ENCODE measurements around the gene KLF15. TPM values are rescaled to one million over a fixed set of nuclear protein-coding genes. Genes with fewer than 3 reads are reported as not detected.

KLF15 gene
- total and polyA plus RNA-seq, 9 of the 15 experiments (the other 6 are each of a cell fraction or from before 2014, with no cell fraction given), result 0.08 to 4.8 (median 1.2) TPM

- no peak for TF ChIP-seq MEF2A (IDR thresholded peaks at IDR 0.05; ENCODE audit: control insufficient read depth, low read depth, low read length)
- no peak for TF ChIP-seq ZSCAN32 (CRISPR knock-in tag; IDR thresholded peaks at IDR 0.05)
- TF ChIP-seq MTA2 (IDR thresholded peaks at IDR 0.05; ENCODE audit: low read depth), result no peak
- TF ChIP-seq RAD21 (CRISPR knock-in tag; conservative IDR thresholded peaks at IDR 0.05 in 1 of 2, IDR thresholded peaks at IDR 0.05 in 1 of 2), result no peak
- peak; percentile 89 for TF ChIP-seq HMGN3 (IDR thresholded peaks at IDR 0.05; ENCODE audit: borderline replicate concordance, extremely low read depth, insufficient read length, low read depth, low read length)
- no peak for TF ChIP-seq ZNF766 (CRISPR knock-in tag; conservative IDR thresholded peaks at IDR 0.05)
- no peak for TF ChIP-seq CHCHD3 (CRISPR knock-in tag; IDR thresholded peaks at IDR 0.05)
- no peak for TF ChIP-seq SREBF2 (CRISPR knock-in tag; IDR thresholded peaks at IDR 0.05)
- TF ChIP-seq ZNF76 (CRISPR knock-in tag; IDR thresholded peaks at IDR 0.05; ENCODE audit: borderline replicate concordance), result no peak
- no peak for TF ChIP-seq NBN (IDR thresholded peaks at IDR 0.05; ENCODE audit: low read depth)
- no peak for TF ChIP-seq THRA (IDR thresholded peaks at IDR 0.05)
- no peak for TF ChIP-seq NFXL1 (CRISPR knock-in tag; IDR thresholded peaks at IDR 0.05)
- no peak for TF ChIP-seq ZBTB8A (IDR thresholded peaks at IDR 0.05; ENCODE audit: partially characterized antibody)
- TF ChIP-seq ZKSCAN8 (CRISPR knock-in tag; IDR thresholded peaks at IDR 0.05), result no peak
- no peak for TF ChIP-seq POLR2H (tag; IDR thresholded peaks at IDR 0.05; ENCODE audit: low read depth)
- no peak for TF ChIP-seq MECOM (CRISPR knock-in tag; IDR thresholded peaks at IDR 0.05)
- no peak for TF ChIP-seq ARID3A (IDR thresholded peaks at IDR 0.05; ENCODE audit: borderline replicate concordance, low read depth, low read length)
- no peak for TF ChIP-seq HBP1 (CRISPR knock-in tag; IDR thresholded peaks at IDR 0.05)
- TF ChIP-seq ZNF384 (IDR thresholded peaks at IDR 0.05; ENCODE audit: low read depth, low read length), result no peak
- TF ChIP-seq THAP12 (CRISPR knock-in tag; IDR thresholded peaks at IDR 0.05), result no peak
These were observed 1.3 kb downstream of the KLF15 start (continued) for GRCh38 chr3:126355777-126356372.
